Left ventricle myocardium inferior (tissue), 1 donor: ENCODE results near the gene NR5A2. TPM values are rescaled to one million over a fixed set of nuclear protein-coding genes. Genes with fewer than 3 reads are reported as not detected.

Source experiments
- DNase-seq: peaks from one replicate; pipeline ENCODE4 v3.0.0-alpha.2; 2020
- H3K27ac ChIP-seq: fragments of 200-600 bp; replicated peaks from 2 replicates; pipeline ENCODE4 v1.8.0; 2021
- H3K27me3 ChIP-seq: fragments of 200-600 bp; 2 replicates; pipeline ENCODE4 v1.8.0; 2021; ENCODE audit warnings: low read depth
- H3K36me3 ChIP-seq: fragments of 200-600 bp; 2 replicates; pipeline ENCODE4 v1.8.0; 2021
- H3K4me1 ChIP-seq: fragments of 200-600 bp; 2 replicates; pipeline ENCODE4 v1.8.0; 2021
- H3K4me3 ChIP-seq: fragments of 200-600 bp; 2 replicates; pipeline ENCODE4 v1.8.0; 2021; ENCODE audit warnings: mild to moderate bottlenecking, moderate library complexity
- H3K9me3 ChIP-seq: fragments of 200-600 bp; replicated peaks from 2 replicates; pipeline ENCODE4 v1.8.0; 2021
- intact Hi-C: fragments of 100-400 bp; cut with micrococcal nuclease; formaldehyde crosslinking; loops from one replicate; pipeline ENCODE4 v1.11.0; 2022
- total RNA-seq: library from RNA; stranded (reverse); fragmentation: NEBNext Ultra II Directional; extraction: Animal tissue kit (Norgen Biotek cat#: 25700); gene quantifications from one replicate; pipeline ENCODE4 v1.2.1, GENCODE V29; 2021
- TF ChIP-seq, protein P1 (sequence below): fragments of 200-600 bp; IDR thresholded peaks from 2 replicates; pipeline ENCODE4 v1.8.0; 2021; ENCODE audit warnings: antibody characterized with exemption, mild to moderate bottlenecking, borderline replicate concordance
- donor health status: DM: no; HTN: yes; CAD: no; lungs with severe emphysema.

NR5A2 gene
- total RNA-seq, 1 donor from 2014 or later = 1.3 TPM

DNA sequence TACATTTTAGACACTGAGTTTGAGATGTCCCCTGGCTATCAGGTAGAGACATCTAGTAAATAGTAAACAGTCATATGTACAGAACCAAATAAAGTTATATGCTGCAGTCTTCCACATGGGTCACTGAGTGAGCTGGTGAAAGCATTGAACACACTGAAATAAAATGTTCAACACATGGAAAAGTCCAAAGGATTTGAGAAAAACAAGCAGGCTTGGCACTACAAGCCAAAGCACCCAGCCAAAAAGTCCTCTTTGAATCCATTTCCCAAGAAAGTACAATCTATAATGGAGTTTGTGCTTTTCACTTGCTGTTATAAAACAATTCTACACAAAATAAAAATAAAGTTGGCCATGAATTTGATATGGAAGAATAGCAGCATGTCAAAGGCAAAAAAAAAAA is 135.4 kb downstream of the NR5A2 start:
- DNase-seq = no peak
- H3K27ac ChIP-seq = no peak overlapping the region
- H3K36me3 ChIP-seq = no peaks in the 10 kb centered on the region
- no peaks in the 10 kb centered on the region for H3K27me3 ChIP-seq
- intact Hi-C loops = no loop called here
- H3K4me1 ChIP-seq = no peaks in the 10 kb centered on the region
- no peak overlapping the region for H3K4me3 ChIP-seq
- H3K9me3 ChIP-seq = no peaks in the 10 kb centered on the region
- TF ChIP-seq, protein P1, sequence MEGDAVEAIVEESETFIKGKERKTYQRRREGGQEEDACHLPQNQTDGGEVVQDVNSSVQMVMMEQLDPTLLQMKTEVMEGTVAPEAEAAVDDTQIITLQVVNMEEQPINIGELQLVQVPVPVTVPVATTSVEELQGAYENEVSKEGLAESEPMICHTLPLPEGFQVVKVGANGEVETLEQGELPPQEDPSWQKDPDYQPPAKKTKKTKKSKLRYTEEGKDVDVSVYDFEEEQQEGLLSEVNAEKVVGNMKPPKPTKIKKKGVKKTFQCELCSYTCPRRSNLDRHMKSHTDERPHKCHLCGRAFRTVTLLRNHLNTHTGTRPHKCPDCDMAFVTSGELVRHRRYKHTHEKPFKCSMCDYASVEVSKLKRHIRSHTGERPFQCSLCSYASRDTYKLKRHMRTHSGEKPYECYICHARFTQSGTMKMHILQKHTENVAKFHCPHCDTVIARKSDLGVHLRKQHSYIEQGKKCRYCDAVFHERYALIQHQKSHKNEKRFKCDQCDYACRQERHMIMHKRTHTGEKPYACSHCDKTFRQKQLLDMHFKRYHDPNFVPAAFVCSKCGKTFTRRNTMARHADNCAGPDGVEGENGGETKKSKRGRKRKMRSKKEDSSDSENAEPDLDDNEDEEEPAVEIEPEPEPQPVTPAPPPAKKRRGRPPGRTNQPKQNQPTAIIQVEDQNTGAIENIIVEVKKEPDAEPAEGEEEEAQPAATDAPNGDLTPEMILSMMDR = no peak

DNA sequence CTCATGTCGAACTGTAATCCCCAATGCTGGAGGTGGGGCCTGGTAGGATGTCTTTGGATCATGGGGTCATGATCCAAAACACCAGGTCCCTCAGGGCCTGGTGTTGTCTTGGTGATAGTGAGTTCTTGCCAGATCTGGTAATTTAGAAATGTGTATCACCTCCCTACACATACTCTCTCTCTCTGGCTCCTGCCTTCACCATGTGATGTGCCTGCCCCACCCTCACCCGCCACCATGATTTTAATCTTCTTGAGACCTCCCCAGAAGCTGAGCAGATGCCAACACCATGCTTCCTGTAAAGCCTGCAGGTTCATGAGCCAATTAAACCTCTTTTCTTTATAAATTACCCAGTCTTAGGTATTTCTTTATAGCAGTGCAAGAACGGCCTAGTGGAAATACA is 136.4 kb downstream of the NR5A2 start:
- Histone ChIP-seq H3K27me3 (no peaks in the 10 kb centered on the region), H3K27ac (no peak overlapping the region), H3K4me3 (no peak overlapping the region), H3K4me1 (no peaks in the 10 kb centered on the region), H3K36me3 (no peaks in the 10 kb centered on the region), H3K9me3 (no peaks in the 10 kb centered on the region)
- intact Hi-C loops = no loop called here
- TF ChIP-seq, protein P1 = no peak
- DNase-seq = no peak

GRCh38 chr1:200165493-200166220 is 138.1 kb downstream of the NR5A2 start:
- Histone ChIP-seq H3K4me1 (no peaks in the 10 kb centered on the region), H3K4me3 (no peak overlapping the region), H3K36me3 (no peaks in the 10 kb centered on the region), H3K27ac (no peak overlapping the region), H3K27me3 (no peaks in the 10 kb centered on the region), H3K9me3 (no peaks in the 10 kb centered on the region)
- DNase-seq = no peak
- TF ChIP-seq, protein P1 = no peak
- intact Hi-C loops = no loop called here

DNA sequence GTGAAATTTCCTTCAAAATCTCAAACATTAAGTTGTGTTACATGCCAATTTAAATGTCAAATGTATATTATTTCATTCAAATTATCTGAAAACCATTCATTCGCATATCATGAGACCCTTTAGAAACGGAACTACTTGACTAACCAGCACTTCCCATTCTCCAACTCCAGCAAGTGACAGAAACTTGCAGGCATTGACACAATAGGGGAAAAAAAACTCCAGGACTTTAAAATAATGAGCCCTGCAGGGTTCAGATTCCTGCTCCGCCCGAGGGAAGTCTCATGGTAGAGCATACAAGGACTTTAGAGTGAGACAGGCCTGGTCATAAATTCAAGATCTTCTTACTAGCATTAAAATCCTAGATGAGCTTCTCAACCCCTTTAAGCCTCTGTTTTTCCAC is 138.9 kb downstream of the NR5A2 start:
- H3K4me3 ChIP-seq = no peak overlapping the region
- intact Hi-C loops = no loop called here
- DNase-seq = no peak
- TF ChIP-seq, protein P1 = no peak
- no peaks in the 10 kb centered on the region for H3K9me3 ChIP-seq
- no peaks in the 10 kb centered on the region for H3K27me3 ChIP-seq
- H3K27ac ChIP-seq = no peak overlapping the region
- H3K4me1 ChIP-seq = no peaks in the 10 kb centered on the region
- no peaks in the 10 kb centered on the region for H3K36me3 ChIP-seq

DNA sequence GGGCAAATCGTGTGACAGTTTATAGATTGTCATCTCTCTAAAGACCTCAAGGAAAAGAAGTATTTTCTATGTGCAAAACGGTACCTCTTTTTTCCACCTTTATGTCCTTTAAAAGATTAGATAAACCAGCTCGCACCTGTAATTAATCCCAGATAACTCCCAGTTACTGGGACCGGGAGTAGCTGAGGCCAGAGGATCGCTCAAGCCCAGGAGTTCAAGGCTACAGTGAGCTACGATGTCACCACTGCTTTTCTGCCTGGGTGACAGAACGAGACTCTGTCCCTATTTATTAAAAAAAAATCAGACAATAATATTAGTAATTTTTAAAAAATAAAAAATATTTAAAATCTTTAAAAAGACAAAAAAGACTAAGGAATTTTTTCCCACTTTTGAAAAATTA is 141.4 kb downstream of the NR5A2 start:
- Histone ChIP-seq H3K9me3 (no peaks in the 10 kb centered on the region), H3K27me3 (no peaks in the 10 kb centered on the region), H3K27ac (no peak overlapping the region), H3K4me1 (no peaks in the 10 kb centered on the region), H3K4me3 (no peak overlapping the region), H3K36me3 (no peaks in the 10 kb centered on the region)
- no peak for DNase-seq
- TF ChIP-seq, protein P1 = no peak
- intact Hi-C loops = no loop called here
